ENCODE measurements around the gene ENPP7.

Gene ENPP7

GRCh38 chr17:79728908-79729471 lies 1.8 kb upstream of the ENPP7 start:
- TF ChIP-seq CTCF (IDR thresholded peaks at IDR 0.05; ENCODE audit: low read depth, low read length), result no peak
- no peak for DNase-seq (ENCODE audit: extremely low read depth, low read depth)

- no peak for TF ChIP-seq CTCF (IDR thresholded peaks at IDR 0.05; ENCODE audit: low read depth, low read length)
- no peak for DNase-seq (ENCODE audit: extremely low read depth, low read depth)
These were observed 982 bp upstream of the ENPP7 start for GRCh38 chr17:79729761-79730160.

GRCh38 chr17:79730437-79730768 lies 340 bp upstream of the ENPP7 start:
- no peak for TF ChIP-seq CTCF (IDR thresholded peaks at IDR 0.05; ENCODE audit: low read depth, low read length)
- DNase-seq (ENCODE audit: extremely low read depth, low read depth), result no peak

GRCh38 chr17:79732254-79732653 lies 1.5 kb downstream of the ENPP7 start:
- no peak for DNase-seq (ENCODE audit: extremely low read depth, low read depth)
- no peak for TF ChIP-seq CTCF (IDR thresholded peaks at IDR 0.05; ENCODE audit: low read depth, low read length)

GRCh38 chr17:79732804-79733691 lies 2.3 kb downstream of the ENPP7 start:
- TF ChIP-seq CTCF (IDR thresholded peaks at IDR 0.05; ENCODE audit: low read depth, low read length), result no peak
- DNase-seq (ENCODE audit: extremely low read depth, low read depth), result no peak

- DNase-seq (ENCODE audit: extremely low read depth, low read depth), result no peak
- no peak for TF ChIP-seq CTCF (IDR thresholded peaks at IDR 0.05; ENCODE audit: low read depth, low read length)
These were observed 2.9 kb downstream of the ENPP7 start for GRCh38 chr17:79733692-79734070.

- no peak for DNase-seq (ENCODE audit: extremely low read depth, low read depth)
- no peak for TF ChIP-seq CTCF (IDR thresholded peaks at IDR 0.05; ENCODE audit: low read depth, low read length)
These were observed 4.4 kb downstream of the ENPP7 start for GRCh38 chr17:79735096-79735495.

Measured in AG09319 (cell line).